ENCODE measurements around the gene VPS8. TPM values are rescaled to one million over a fixed set of nuclear protein-coding genes. Genes with fewer than 3 reads are reported as not detected.
"Not testable (repeated sequence)": the region's sequence is repeated elsewhere in the genome, so short reads cannot be mapped to it uniquely, and the experiment has no call there.

VPS8 gene
- total and polyA plus RNA-seq, 9 of the 15 experiments (the other 6 are each of a cell fraction or from before 2014, with no cell fraction given) = 7.2 to 41.0 (median 28.3) TPM

DNA sequence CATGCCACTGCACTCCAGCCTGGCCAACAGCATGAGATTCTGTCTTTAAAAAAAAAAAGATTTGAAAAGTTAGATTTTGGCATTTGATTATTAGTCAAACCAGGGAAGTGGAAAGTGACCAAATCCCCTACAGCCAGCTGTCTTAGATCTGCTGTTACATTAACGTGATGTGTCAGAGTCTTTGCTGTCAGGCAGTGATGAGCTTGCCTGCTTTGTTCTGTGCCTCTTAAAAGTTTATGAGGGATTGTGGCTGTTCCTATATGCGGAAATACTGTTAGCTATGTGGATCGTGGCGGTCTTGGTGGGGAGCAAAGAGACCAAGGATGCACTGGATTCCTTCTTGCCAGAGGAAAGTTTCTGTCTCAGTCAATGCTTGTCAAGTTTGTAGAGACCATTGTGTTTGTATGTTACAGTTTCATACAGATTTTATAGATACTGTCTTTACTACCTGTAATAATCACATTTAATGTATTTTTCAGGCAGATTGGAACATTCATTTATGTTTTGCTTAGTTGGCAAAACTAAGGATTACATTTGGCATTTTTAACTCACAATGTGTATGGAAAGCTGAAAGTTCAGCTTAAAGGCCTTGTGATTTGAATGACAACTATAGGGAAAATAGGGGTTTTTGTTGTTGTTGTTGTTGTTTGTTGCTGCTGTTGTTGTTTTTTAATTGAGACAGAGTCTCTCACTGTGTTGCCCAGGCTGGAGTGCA is 137.4 kb downstream of the VPS8 start (continued):
- TF ChIP-seq RBM15 (IDR thresholded peaks at IDR 0.05; ENCODE audit: insufficient read depth, low read length) (no peak), MBD2 (IDR thresholded peaks at IDR 0.05; ENCODE audit: borderline replicate concordance, low read depth) (no peak), RBM14 (IDR thresholded peaks at IDR 0.05; ENCODE audit: borderline replicate concordance, insufficient read depth, low read depth, low read length) (no peak), ASH1L (IDR thresholded peaks at IDR 0.05; ENCODE audit: borderline replicate concordance, low read depth, partially characterized antibody) (no peak), POLR2AphosphoS2 (IDR thresholded peaks at IDR 0.05; ENCODE audit: low read length) (no peak), MAFF (IDR thresholded peaks at IDR 0.05; ENCODE audit: low read length) (peak; percentile 29; the same call in 1 of the 2 replicates)
- TF ChIP-seq, protein P1, sequence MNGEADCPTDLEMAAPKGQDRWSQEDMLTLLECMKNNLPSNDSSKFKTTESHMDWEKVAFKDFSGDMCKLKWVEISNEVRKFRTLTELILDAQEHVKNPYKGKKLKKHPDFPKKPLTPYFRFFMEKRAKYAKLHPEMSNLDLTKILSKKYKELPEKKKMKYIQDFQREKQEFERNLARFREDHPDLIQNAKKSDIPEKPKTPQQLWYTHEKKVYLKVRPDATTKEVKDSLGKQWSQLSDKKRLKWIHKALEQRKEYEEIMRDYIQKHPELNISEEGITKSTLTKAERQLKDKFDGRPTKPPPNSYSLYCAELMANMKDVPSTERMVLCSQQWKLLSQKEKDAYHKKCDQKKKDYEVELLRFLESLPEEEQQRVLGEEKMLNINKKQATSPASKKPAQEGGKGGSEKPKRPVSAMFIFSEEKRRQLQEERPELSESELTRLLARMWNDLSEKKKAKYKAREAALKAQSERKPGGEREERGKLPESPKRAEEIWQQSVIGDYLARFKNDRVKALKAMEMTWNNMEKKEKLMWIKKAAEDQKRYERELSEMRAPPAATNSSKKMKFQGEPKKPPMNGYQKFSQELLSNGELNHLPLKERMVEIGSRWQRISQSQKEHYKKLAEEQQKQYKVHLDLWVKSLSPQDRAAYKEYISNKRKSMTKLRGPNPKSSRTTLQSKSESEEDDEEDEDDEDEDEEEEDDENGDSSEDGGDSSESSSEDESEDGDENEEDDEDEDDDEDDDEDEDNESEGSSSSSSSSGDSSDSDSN (IDR thresholded peaks at IDR 0.05; ENCODE audit: borderline replicate concordance in 1 of 2, low read depth in 2 of 2, low read length in 2 of 2) = no peak
- TF ChIP-seq, protein P2, sequence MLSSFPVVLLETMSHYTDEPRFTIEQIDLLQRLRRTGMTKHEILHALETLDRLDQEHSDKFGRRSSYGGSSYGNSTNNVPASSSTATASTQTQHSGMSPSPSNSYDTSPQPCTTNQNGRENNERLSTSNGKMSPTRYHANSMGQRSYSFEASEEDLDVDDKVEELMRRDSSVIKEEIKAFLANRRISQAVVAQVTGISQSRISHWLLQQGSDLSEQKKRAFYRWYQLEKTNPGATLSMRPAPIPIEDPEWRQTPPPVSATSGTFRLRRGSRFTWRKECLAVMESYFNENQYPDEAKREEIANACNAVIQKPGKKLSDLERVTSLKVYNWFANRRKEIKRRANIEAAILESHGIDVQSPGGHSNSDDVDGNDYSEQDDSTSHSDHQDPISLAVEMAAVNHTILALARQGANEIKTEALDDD (IDR thresholded peaks at IDR 0.05) = no peak
- TF ChIP-seq, protein P3, sequence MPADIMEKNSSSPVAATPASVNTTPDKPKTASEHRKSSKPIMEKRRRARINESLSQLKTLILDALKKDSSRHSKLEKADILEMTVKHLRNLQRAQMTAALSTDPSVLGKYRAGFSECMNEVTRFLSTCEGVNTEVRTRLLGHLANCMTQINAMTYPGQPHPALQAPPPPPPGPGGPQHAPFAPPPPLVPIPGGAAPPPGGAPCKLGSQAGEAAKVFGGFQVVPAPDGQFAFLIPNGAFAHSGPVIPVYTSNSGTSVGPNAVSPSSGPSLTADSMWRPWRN (IDR thresholded peaks at IDR 0.05; ENCODE audit: low read depth) = no peak
- TF ChIP-seq, protein P4, sequence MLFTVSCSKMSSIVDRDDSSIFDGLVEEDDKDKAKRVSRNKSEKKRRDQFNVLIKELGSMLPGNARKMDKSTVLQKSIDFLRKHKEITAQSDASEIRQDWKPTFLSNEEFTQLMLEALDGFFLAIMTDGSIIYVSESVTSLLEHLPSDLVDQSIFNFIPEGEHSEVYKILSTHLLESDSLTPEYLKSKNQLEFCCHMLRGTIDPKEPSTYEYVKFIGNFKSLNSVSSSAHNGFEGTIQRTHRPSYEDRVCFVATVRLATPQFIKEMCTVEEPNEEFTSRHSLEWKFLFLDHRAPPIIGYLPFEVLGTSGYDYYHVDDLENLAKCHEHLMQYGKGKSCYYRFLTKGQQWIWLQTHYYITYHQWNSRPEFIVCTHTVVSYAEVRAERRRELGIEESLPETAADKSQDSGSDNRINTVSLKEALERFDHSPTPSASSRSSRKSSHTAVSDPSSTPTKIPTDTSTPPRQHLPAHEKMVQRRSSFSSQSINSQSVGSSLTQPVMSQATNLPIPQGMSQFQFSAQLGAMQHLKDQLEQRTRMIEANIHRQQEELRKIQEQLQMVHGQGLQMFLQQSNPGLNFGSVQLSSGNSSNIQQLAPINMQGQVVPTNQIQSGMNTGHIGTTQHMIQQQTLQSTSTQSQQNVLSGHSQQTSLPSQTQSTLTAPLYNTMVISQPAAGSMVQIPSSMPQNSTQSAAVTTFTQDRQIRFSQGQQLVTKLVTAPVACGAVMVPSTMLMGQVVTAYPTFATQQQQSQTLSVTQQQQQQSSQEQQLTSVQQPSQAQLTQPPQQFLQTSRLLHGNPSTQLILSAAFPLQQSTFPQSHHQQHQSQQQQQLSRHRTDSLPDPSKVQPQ (CRISPR knock-in tag; IDR thresholded peaks at IDR 0.05; ENCODE audit: borderline replicate concordance) = no peak

DNA sequence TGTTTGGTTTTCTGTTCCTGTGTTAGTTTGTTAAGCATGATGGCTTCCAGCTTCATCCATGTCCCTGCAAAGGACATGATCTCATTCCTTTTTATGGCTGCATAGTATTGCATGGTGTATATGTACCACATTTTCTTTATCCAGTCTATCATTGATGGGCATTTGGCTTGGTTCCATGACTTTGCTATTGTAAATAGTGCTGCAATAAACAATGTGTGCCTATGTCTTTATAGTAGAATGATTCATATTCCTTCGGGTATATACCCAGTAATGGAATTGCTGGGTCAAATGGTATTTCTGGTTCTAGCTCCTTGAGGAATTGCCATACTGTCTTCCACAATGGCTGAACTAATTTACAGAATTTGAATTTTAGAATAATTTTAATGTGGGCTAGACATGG is 138.8 kb downstream of the VPS8 start:
- H4K20me1 ChIP-seq (replicated peaks; ENCODE audit: control insufficient read depth, insufficient read depth, low read length); CTCF ChIA-PET (ENCODE audit: low intra/inter-chr PET ratio); H3K79me2 ChIP-seq (ENCODE audit: control insufficient read depth, insufficient read depth, low read length); DNase-seq (ENCODE audit: extremely low read depth in 1 of 4, low spot score in 3 of 4); intact Hi-C loops (cut with micrococcal nuclease); H3K9me3 ChIP-seq (replicated peaks; ENCODE audit: control insufficient read depth, insufficient read depth, low read depth, low read length); FAIRE-seq; H3K36me3 ChIP-seq (ENCODE audit: control insufficient read depth, insufficient read depth, low read length); H3K27me3 ChIP-seq (ENCODE audit: control insufficient read depth in 2 of 2, insufficient read depth in 2 of 2, low read length in 2 of 2); H3K27ac ChIP-seq (ENCODE audit: extremely low read depth, low read depth, low read length); H3K9ac ChIP-seq (ENCODE audit: insufficient read depth in 1 of 2, low read depth in 2 of 2, low read length in 2 of 2); H3K4me2 ChIP-seq (ENCODE audit: insufficient read depth, low read length); H3K9me1 ChIP-seq (ENCODE audit: control insufficient read depth, insufficient read depth, low read length); BruUV-seq (replicated peaks); H2AFZ ChIP-seq (ENCODE audit: low read depth, low read length); ATAC-seq; H3K4me3 ChIP-seq; POLR2A ChIA-PET; in situ Hi-C loops (cut with MboI): not testable (repeated sequence)
- peaks cover 0 to 19% of the 10 kb centered on the region in 2 experiments; a peak in 3 of 5 replicates for H3K4me1 ChIP-seq (replicated peaks in 1 of 2; ENCODE audit: control insufficient read depth in 2 of 2, insufficient read depth in 2 of 2, low read length in 2 of 2)
- 95% methylated on average over 1 of the region's 1 CpG for WGBS (ENCODE audit: insufficient coverage, low coverage, missing lambda C conversion rate)

Measured in K562 (cell line).